Upper lobe of left lung (tissue), 6 donors: ENCODE results near the gene JAZF1. TPM values are rescaled to one million over a fixed set of nuclear protein-coding genes. Genes with fewer than 3 reads are reported as not detected.

ENCODE experiments used
- ATAC-seq, 2 donors: fragments of 200-7000 bp; cut with Tn5 transposase; one replicate each; pipeline ENCODE4 v1.9.1; 2022; ENCODE audit warnings: mild to moderate bottlenecking in 2 of 2, moderate library complexity in 2 of 2; ENCODE audit not compliant: low FRiP score in 2 of 2
- DNase-seq, 2 donors: peaks; one replicate each; pipeline ENCODE4 v3.0.0-alpha.2; 2019 to 2020
- H3K27ac ChIP-seq, 4 donors: fragments of 200-600 bp; sonication (generic); one replicate each; pipeline ENCODE4 v1.5.1; 2016 to 2019
- H3K27me3 ChIP-seq, 4 donors: fragments of 200-600 bp; sonication (generic); one replicate each; pipeline ENCODE4 v1.5.1; 2017 to 2019
- H3K36me3 ChIP-seq, 4 donors: fragments of 200-600 bp; sonication (generic); one replicate each; pipeline ENCODE4 v1.5.1; 2016 to 2019
- H3K4me1 ChIP-seq, 4 donors: fragments of 200-600 bp; sonication (generic); one replicate each; pipeline ENCODE4 v1.5.1; 2018 to 2019
- H3K4me3 ChIP-seq, 4 donors: fragments of 200-600 bp; sonication (generic); one replicate each; pipeline ENCODE4 v1.5.1; 2017 to 2019; ENCODE audit warnings: mild to moderate bottlenecking in 2 of 4, moderate library complexity in 1 of 4
- H3K9me3 ChIP-seq, 4 donors: fragments of 200-600 bp; sonication (generic); one replicate each; pipeline ENCODE4 v1.5.1; 2018 to 2019
- CTCF ChIP-seq, 6 experiments: fragments of 450-650 bp in 4 of 6; fragments of 200-600 bp in 2 of 6; sonication (generic) in 2 of 6; IDR thresholded peaks; one replicate each; pipeline ENCODE4 v1.5.1; 2016 to 2019; ENCODE audit warnings: antibody characterized with exemption in 6 of 6
- EP300 ChIP-seq, 4 donors: sonication (generic); formaldehyde crosslinking; IDR thresholded peaks; one replicate each; pipeline ENCODE4 v1.5.1; 2017; ENCODE audit warnings: antibody characterized with exemption in 4 of 4, control low read depth in 2 of 4
- POLR2A ChIP-seq, 4 donors: fragments of 450-650 bp; IDR thresholded peaks; one replicate each; pipeline ENCODE4 v1.5.1; 2016 to 2017; ENCODE audit warnings: antibody characterized with exemption in 4 of 4, mild to moderate bottlenecking in 2 of 4
- POLR2AphosphoS5 ChIP-seq, 2 donors: sonication (generic); formaldehyde crosslinking; IDR thresholded peaks; one replicate each; pipeline ENCODE4 v1.5.1; 2017; ENCODE audit warnings: antibody characterized with exemption in 2 of 2
- WGBS, 2 donors: methylation state at CpG; one replicate each; pipeline ENCODE4 v1.1.5; 2017 to 2018; 5-methylcytosine and 5-hydroxymethylcytosine counted together
- total RNA-seq, 6 donors: library from RNA; depleted of rRNA in 4 of 6; stranded (reverse); fragments of >200 nt in 4 of 6; gene quantifications; one replicate each; pipeline versions ENCODE4 v1.1.0 to v1.2.1, GENCODE V29; 2016 to 2021
- donor health status: DM: no; HTN: no; CAD: no; lungs with moderate emphysema.
- donor health status: DM: no; HTN: yes; CAD: no; lungs with severe emphysema.

JAZF1 gene
- total RNA-seq, 6 donors from 2014 or later = 4.2 to 19.4 (median 12.4) TPM

- no peaks in the 10 kb centered on the region for H3K36me3 ChIP-seq
- no peak for TF ChIP-seq CTCF (IDR thresholded peaks at IDR 0.05)
- TF ChIP-seq EP300 (IDR thresholded peaks at IDR 0.05) = no peak
- no peak for TF ChIP-seq POLR2A (IDR thresholded peaks at IDR 0.05)
- TF ChIP-seq POLR2AphosphoS5 (IDR thresholded peaks at IDR 0.05) = no peak
- 81 to 84% methylated on average over 7 of the region's 7 CpGs for WGBS, 2 donors
- no peak overlapping the region for H3K4me3 ChIP-seq
- H3K4me1 ChIP-seq = peaks cover 15 to 22% (median 18%) of the 10 kb centered on the region in 4 donors
- H3K9me3 ChIP-seq = no peaks in the 10 kb centered on the region
- H3K27me3 ChIP-seq = no peaks in the 10 kb centered on the region
- no peak overlapping the region for H3K27ac ChIP-seq
- DNase-seq (no peak), ATAC-seq (peak in 1 of 2 donors; percentile 42)
Observed at GRCh38 chr7:28065308-28065707, 115.3 kb downstream of the JAZF1 start.

GRCh38 chr7:28064437-28064836, 116.2 kb downstream of the JAZF1 start:
- no peaks in the 10 kb centered on the region for H3K9me3 ChIP-seq
- H3K27me3 ChIP-seq = no peaks in the 10 kb centered on the region
- H3K27ac ChIP-seq = no peak overlapping the region
- H3K4me3 ChIP-seq = no peak overlapping the region
- ATAC-seq (no peak), DNase-seq (no peak)
- no peaks in the 10 kb centered on the region for H3K36me3 ChIP-seq
- peaks cover 12 to 22% (median 18%) of the 10 kb centered on the region in 4 donors for H3K4me1 ChIP-seq
- TF ChIP-seq CTCF (IDR thresholded peaks at IDR 0.05) (no peak), EP300 (IDR thresholded peaks at IDR 0.05) (no peak), POLR2A (IDR thresholded peaks at IDR 0.05) (no peak), POLR2AphosphoS5 (IDR thresholded peaks at IDR 0.05) (no peak)

GRCh38 chr7:28062197-28062991, 118.2 kb downstream of the JAZF1 start:
- Histone ChIP-seq H3K36me3 (no peaks in the 10 kb centered on the region), H3K4me3 (no peak overlapping the region), H3K27ac (peak overlapping the region in 1 of 4 donors; percentile 16), H3K4me1 (peaks cover 12 to 22% (median 18%) of the 10 kb centered on the region in 4 donors), H3K27me3 (no peaks in the 10 kb centered on the region), H3K9me3 (no peaks in the 10 kb centered on the region)
- ATAC-seq (peak; percentile 77 to 83), DNase-seq (peak in 1 of 2 donors; percentile 81)
- WGBS, 2 donors = 50 to 58% methylated on average over 12 of the region's 12 CpGs
- TF ChIP-seq EP300 (IDR thresholded peaks at IDR 0.05) (no peak), CTCF (IDR thresholded peaks at IDR 0.05) (peak; percentile 23 to 67 (median 44)), POLR2A (IDR thresholded peaks at IDR 0.05) (no peak)

GRCh38 chr7:28061824-28062196, 118.8 kb downstream of the JAZF1 start:
- TF ChIP-seq EP300 (IDR thresholded peaks at IDR 0.05) (no peak), CTCF (IDR thresholded peaks at IDR 0.05) (no peak), POLR2A (IDR thresholded peaks at IDR 0.05) (no peak), POLR2AphosphoS5 (IDR thresholded peaks at IDR 0.05) (no peak)

More at GRCh38 chr7:28061824-28062196, 118.8 kb downstream of the JAZF1 start:
- no peaks in the 10 kb centered on the region for H3K27me3 ChIP-seq
- H3K36me3 ChIP-seq = no peaks in the 10 kb centered on the region
- 67 to 71% methylated on average over 4 of the region's 4 CpGs for WGBS, 2 donors
- no peak overlapping the region for H3K27ac ChIP-seq
- H3K4me1 ChIP-seq = peaks cover 12 to 22% (median 18%) of the 10 kb centered on the region in 4 donors
- DNase-seq (no peak), ATAC-seq (no peak)
- H3K9me3 ChIP-seq = no peaks in the 10 kb centered on the region
- no peak overlapping the region for H3K4me3 ChIP-seq
